Stimulated activated naive CD4-positive, alpha-beta T cell (primary cell): Measurements from ENCODE around the gene PPA1.
"Not testable (repeated sequence)": the region's sequence is repeated elsewhere in the genome, so short reads cannot be mapped to it uniquely, and the experiment has no call there.

Experiments
- DNase-seq, 6 experiments: peaks; one replicate each; lab custom pipeline; 2025; lab: John Stamatoyannopoulos, UW

PPA1 gene

GRCh38 chr10:70169011-70169410 is 64.2 kb downstream of the PPA1 start:
- peak in 3 of 6 experiments; percentile 38 to 72 (median 41) for DNase-seq

- no peak for DNase-seq
These were observed 66.0 kb downstream of the PPA1 start for GRCh38 chr10:70167246-70167645.

- DNase-seq = no peak
These were observed 66.8 kb downstream of the PPA1 start for GRCh38 chr10:70166394-70166793.

GRCh38 chr10:70164163-70164562 is 69.1 kb downstream of the PPA1 start:
- peak in 1 of 6 experiments; percentile 4 for DNase-seq

- no peak for DNase-seq
These were observed 69.8 kb downstream of the PPA1 start for GRCh38 chr10:70163448-70163847.

GRCh38 chr10:70162892-70163201 is 70.4 kb downstream of the PPA1 start:
- peak in 4 of 6 experiments; percentile 2 to 40 (median 28) for DNase-seq

- DNase-seq = no peak
These were observed 70.9 kb downstream of the PPA1 start for GRCh38 chr10:70162151-70162891.

GRCh38 chr10:70160798-70161197 is 72.4 kb downstream of the PPA1 start:
- DNase-seq = no peak

GRCh38 chr10:70159366-70159765 is 73.9 kb downstream of the PPA1 start:
- not testable (repeated sequence) for DNase-seq

- no peak for DNase-seq
These were observed 75.1 kb downstream of the PPA1 start for GRCh38 chr10:70158113-70158512.

GRCh38 chr10:70155255-70155838 is 77.9 kb downstream of the PPA1 start:
- DNase-seq = no peak
